Femur (tissue), 1 donor: ENCODE data around the gene MSI2.
"Not testable (repeated sequence)": the region's sequence is repeated elsewhere in the genome, so short reads cannot be mapped to it uniquely, and the experiment has no call there.

ENCODE experiments used
- DNase-seq: peaks from one replicate; pipeline ENCODE4 v3.0.0-alpha.2; 2017

The MSI2 gene

GRCh38 chr17:57489321-57489720, 233.0 kb downstream of the MSI2 start:
- no peak for DNase-seq

DNA sequence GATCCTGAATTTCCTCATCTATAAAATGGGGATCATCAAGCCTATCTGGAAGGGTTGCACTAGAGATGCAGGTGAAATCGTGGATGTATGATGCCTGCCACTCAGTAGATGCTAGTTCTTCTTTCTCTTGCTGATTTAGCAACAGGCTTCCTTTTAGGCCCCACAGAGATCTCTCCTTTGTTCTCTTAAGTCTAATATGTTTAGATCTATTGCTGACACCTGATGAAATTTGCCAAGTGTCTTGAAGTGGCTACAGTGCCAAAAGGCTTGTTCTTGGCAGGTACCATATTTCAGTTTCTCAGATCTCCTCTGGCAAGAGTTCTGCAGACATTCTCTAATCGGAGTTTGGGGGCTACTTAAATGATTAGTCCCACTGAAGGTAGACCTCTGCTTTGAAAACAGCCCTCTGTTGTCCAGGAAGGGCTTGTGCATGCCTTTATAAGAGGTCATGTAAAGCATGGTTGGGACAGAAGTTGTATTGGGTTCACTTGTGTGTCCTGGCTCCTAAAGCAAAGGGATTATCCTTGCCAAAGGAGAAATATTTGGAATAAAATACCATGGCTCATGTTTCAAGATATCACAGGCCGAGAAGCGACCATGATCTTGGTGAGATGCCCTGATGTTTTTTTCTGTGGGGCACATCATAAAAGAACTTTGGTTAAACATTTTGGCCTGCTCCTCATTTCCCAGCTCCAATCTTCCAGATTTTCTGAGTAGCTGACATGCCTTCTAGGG, 234.0 kb downstream of the MSI2 start:
- no peak for DNase-seq

DNA sequence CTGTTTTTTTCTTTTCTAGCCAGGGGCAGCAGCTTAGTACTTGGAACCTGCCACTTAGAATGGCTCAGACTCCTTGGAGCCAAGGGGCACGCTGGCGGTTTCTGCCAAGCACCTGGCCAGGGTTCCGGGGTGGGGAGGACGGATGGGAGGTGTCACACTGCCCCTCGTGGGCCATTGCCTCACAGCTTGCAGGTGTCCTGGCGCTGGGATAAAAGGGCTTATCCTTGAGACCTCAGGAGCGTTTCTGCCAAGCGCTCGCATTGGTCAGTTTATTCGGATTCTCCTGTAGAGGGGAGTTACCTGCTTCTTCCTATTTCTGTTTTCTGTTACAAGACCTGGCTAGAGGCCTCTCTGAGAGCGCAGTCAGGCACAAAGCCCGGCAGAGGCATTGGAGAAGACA, 234.6 kb downstream of the MSI2 start:
- DNase-seq: no peak

GRCh38 chr17:57493171-57493570, 236.8 kb downstream of the MSI2 start:
- DNase-seq: no peak

DNA sequence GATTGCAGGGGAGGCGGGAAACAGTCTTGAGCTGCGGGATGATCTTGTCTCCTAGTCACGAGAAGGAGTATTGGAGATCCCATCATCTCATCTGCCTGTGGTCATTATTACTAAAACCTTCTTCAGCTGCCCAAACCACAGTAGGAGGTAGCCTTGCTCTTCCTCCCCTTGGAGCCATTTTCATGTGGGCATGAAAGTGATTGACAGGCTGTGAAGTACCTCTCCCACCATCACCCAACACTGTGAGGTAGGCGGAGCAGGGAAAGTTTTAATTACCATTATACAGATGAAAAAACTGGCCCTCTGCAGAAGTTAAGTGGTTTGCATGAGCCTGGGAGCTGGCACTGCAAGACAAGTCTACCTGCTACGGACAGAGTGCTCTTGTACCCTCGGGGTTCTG, 237.3 kb downstream of the MSI2 start:
- no peak for DNase-seq

- DNase-seq: no peak
Observed at GRCh38 chr17:57494443-57494842, 238.1 kb downstream of the MSI2 start.

DNA sequence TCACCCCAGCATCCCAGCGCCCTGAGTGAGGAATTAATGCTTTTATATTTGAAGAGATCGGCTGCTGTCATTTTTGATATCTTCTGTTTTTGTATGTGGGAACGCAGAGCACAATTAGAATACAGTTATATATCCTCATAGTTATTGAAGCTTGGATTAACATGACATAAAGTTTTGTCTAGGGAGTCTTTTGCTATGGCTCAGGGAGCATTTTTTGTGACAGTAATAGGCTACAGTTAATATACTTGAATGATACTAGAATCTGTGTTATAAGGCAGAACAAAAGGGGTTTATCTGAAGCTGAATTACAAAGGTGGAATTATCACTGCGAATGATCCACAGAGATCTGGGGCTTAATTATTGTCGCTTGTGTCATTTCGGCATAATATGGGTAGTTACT, 239.4 kb downstream of the MSI2 start:
- DNase-seq: no peak

DNA sequence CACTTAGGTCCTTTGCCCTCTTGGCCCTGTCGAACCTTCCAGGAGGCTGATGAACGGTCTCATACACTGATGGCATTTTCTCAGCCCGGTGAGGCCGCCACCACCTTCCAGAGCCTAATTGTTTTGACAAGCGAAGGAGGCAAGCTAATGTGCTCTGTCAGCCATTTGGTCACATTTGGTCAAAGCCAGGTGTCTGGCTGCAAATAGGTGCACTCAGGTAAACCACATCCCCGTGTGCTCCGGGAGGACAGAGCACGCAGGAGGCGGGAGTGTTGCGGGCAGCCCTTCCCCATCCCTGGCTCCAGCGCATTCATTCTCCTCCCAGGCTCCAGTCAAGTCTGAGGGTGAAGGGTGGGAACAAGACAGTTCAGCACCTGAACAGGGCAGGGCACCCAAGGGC, 240.1 kb downstream of the MSI2 start:
- DNase-seq: no peak

DNA sequence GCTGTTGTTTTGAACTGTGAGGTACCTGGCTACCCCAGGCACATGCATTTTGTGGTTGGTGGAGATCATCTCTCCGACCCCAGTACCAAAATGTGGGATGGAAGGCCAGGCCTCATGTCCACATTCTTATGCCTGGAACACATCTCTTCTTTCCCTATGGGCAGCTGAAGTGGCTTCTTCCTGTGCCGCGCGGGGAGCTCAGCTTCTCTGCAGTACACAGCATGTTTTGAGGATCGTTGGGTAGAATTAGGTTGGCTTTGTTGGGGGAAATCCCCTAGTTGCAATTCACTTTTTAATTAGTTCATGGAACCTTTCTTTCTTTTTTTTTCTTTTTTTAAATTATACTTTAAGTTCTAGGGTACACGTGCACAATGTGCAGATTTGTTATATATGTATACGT, 242.1 kb downstream of the MSI2 start:
- DNase-seq: no peak

- DNase-seq: not testable (repeated sequence)
Observed at GRCh38 chr17:57499221-57499620, 242.9 kb downstream of the MSI2 start.

- no peak for DNase-seq
Observed at GRCh38 chr17:57499648-57500049, 243.3 kb downstream of the MSI2 start.

- DNase-seq: no peak
Observed at GRCh38 chr17:57501016-57501415, 244.7 kb downstream of the MSI2 start.

DNA sequence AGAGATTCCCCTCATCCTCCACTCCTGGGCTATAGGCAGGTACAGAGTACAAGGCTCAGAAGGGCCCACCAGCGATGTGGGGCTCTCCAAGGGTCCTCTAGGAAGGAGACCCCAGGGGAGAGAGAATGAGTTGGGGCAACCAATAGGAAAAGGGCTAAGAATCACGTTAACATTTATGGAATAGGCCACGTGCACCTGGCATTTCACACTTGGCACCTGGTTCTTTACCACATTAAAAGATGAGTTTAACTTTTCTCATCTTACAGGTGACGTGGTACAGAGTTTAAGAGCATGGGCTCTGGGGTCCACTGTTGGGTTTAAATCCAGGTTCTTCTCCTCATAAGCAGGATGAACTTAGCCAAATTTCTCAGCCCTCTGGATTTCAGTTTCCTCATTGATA, 245.7 kb downstream of the MSI2 start:
- DNase-seq: no peak

GRCh38 chr17:57502811-57503241, 246.5 kb downstream of the MSI2 start:
- no peak for DNase-seq

GRCh38 chr17:57504208-57504607, 247.9 kb downstream of the MSI2 start:
- DNase-seq: no peak

DNA sequence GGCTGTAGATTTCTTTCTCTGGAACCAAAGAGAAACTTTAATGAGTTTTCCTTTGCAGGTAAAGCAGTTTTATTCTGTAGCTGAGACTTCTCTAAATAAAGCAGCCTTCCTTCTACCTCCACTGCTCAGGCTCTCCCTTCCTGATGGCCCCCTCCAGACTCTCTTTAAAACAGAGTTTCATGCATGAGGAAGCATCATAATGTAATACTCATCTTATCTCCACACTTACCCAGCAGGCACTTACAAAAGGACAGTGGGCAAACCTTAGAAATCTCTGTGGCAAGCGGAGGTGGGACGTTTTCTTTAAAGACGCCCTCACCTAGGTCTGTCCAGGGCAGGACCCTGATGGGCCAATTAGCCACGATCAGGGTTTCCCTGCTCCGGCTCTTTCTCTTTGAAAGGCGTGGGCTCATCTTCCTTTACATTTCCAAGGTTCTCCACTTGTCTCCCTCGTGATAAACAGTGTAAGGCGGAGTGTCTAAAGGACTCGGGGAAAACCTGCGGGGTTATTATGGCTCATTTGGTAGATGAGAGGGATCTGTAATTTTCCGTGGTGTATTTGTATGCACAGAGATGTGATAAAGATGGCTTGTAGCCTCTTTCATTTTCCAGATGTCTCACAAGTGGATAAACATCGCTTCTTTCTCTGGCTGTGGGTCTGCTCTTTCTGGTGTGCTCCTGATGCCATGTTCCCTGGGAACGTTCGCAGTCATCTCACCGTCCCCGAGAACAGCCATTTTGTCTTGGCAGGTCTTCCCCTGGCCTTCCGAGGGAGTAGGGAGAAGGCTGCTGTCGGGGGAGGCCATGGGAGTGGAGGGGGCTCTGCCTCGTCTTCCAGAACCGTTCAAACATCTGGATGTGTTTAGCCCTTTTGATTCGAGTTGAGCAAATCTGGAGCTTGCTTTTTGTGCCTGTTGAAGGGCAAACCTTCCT, 249.8 kb downstream of the MSI2 start:
- no peak for DNase-seq

DNA sequence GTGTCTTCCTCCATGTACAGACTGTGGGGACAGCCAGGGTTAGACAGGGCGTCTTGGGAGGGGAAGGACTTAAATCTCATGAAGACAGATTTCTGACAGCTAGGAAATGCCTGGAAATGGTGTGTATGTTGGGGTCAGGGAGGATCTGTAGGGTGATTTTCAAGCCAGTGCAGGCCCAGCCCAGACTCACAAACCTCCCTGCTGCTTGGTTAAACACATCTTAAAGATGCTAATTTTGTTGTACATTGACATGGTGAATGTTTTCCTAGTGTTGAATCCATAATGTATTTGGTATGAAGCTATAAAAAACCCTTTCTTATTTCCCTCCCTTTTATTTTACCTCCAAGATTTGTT, 250.4 kb downstream of the MSI2 start:
- no peak for DNase-seq

DNA sequence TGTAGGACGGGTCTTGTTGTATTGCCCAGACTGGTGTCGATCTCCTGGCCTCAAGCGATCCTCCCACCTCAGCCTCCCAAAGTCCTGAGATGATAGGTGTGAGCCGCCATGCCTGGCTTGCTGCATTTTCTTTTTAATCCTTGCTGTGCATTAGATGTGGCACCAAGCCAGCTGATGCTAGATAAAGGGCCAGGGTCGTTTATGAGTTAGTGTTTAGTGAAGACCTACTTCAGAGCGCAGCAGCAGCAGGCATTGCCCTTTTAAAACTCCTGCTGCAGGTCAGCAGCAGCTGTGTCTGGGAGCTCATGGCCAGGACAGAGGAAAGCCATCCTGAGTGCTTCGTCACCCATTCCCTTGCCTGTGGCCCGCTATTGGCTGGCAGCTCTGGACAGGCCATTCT, 251.5 kb downstream of the MSI2 start:
- no peak for DNase-seq

DNA sequence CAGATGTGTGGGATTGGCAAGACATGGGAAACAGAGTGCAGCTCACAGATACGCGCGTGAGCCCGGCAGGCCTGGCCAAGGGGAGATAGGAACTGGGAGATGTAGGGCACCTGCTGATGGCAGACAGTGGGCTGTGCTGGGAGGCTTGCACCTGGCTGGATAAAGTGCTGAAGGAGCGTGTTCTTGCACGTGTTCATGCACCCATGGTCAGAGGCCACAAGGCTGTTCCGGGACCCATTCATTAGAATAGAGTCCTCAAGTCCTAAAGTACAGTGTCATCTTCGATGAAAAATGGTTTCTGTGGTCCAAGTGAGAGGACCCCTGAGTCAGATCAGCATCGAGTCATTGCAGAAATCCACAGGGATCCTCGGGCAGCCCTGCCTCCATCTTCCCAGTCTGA, 252.3 kb downstream of the MSI2 start:
- DNase-seq: no peak

GRCh38 chr17:57511475-57512123, 255.3 kb downstream of the MSI2 start:
- no peak for DNase-seq

DNA sequence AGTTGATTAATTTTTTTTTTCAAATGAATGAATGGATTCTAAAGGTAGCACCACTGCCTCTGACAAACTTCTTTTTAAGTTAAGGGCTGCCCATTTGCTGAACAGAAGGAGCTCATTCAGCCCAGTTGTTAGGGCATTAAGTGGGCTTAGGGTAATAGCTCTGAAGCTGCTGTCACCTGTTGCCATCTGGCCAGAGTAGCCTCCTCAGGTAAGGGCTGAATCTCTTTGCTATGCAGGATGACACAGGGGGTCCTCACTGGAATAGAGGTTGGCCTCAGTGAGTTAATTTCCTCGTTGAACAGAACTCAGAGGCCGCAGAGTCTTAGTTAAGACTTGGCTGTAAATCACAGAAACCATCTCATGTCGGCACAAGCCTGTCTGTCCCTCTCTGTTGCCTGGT, 255.9 kb downstream of the MSI2 start:
- DNase-seq: no peak

- no peak for DNase-seq
Observed at GRCh38 chr17:57512691-57513090, 256.4 kb downstream of the MSI2 start.

DNA sequence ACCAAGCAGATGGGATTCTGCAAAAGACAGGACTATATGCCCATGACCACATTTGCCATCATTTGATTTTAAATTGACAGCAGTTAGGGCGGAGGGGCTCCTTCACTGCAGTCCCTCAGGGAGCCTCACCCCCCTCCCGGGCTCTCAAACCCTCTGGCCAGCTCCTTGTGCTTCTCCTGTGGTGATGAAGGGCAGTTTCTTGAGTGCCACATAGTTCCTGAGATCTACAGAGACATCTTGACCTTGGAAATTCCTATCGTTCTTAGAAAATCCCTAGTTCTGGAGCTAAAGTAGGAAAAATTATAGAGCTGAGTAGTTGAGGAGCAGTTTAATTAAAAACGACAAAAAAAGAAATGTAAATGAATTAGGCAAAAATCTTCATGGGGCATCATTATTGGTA, 257.2 kb downstream of the MSI2 start:
- no peak for DNase-seq

DNA sequence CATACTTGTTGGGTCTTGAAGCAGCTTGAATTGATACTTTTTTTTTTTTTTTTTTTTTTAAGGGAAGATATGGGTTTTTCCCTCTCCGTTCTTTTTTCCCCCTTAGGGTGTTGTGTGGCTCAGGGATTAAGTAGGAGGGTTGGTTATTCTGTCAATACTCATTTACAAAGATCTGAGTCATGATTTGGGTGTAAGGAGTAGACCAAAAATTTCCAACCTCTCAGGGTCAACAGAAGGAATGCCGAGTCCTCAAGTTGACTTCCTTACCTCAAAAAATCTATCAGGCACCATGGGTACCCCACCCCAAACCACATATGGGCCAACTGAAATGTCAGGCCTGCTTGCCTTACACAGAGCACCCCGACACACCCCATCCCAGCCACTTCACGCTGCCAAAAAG, 258.3 kb downstream of the MSI2 start:
- DNase-seq: no peak
